ENCODE results near the gene CDK16. TPM values are rescaled to one million over a fixed set of nuclear protein-coding genes. Genes with fewer than 3 reads are reported as not detected.

The CDK16 gene
- total RNA-seq, 1 donor = 65.4 TPM

- no peak for DNase-seq (ENCODE audit: low read depth in 2 of 3, low spot score in 2 of 3)
These were observed 8.3 kb downstream of the CDK16 start for GRCh38 chrX:47226531-47227333.

GRCh38 chrX:47227334-47227583 is 8.8 kb downstream of the CDK16 start:
- no peak for DNase-seq (ENCODE audit: low read depth in 2 of 3, low spot score in 2 of 3)

GRCh38 chrX:47228550-47229270 is 10.2 kb downstream of the CDK16 start:
- no peak for DNase-seq (ENCODE audit: low read depth in 2 of 3, low spot score in 2 of 3)

GRCh38 chrX:47229427-47229826 is 10.9 kb downstream of the CDK16 start:
- no peak for DNase-seq (ENCODE audit: low read depth in 2 of 3, low spot score in 2 of 3)

- no peak for DNase-seq (ENCODE audit: low read depth in 2 of 3, low spot score in 2 of 3)
These were observed 11.8 kb downstream of the CDK16 start for GRCh38 chrX:47230136-47230868.

- no peak for DNase-seq (ENCODE audit: low read depth in 2 of 3, low spot score in 2 of 3)
These were observed 12.7 kb downstream of the CDK16 start for GRCh38 chrX:47231167-47231566.

- no peak for DNase-seq (ENCODE audit: low read depth in 2 of 3, low spot score in 2 of 3)
These were observed 13.8 kb downstream of the CDK16 start for GRCh38 chrX:47232197-47232802.

- DNase-seq (ENCODE audit: low read depth in 2 of 3, low spot score in 2 of 3) = peak; percentile 33 to 84 (median 65)
These were observed 14.4 kb downstream of the CDK16 start, which contains the start of gene USP11 for GRCh38 chrX:47232803-47233332. Gene USP11, plus strand, starts transcription at chrX:47233009. Its CDS starts 35 bp downstream, at chrX:47233044.

GRCh38 chrX:47233333-47234113 is 15.0 kb downstream of the CDK16 start:
- peak; percentile 89 to 97 (median 94) for DNase-seq (ENCODE audit: low read depth in 2 of 3, low spot score in 2 of 3)

- DNase-seq (ENCODE audit: low read depth in 2 of 3, low spot score in 2 of 3) = no peak
These were observed 16.1 kb downstream of the CDK16 start for GRCh38 chrX:47234583-47234982.

GRCh38 chrX:47235691-47236103 is 17.2 kb downstream of the CDK16 start:
- no peak for DNase-seq (ENCODE audit: low read depth in 2 of 3, low spot score in 2 of 3)

- no peak for DNase-seq (ENCODE audit: low read depth in 2 of 3, low spot score in 2 of 3)
These were observed 20.7 kb downstream of the CDK16 start for GRCh38 chrX:47239199-47239598.

- no peak for DNase-seq (ENCODE audit: low read depth in 2 of 3, low spot score in 2 of 3)
These were observed 21.5 kb downstream of the CDK16 start for GRCh38 chrX:47239898-47240545.

GRCh38 chrX:47240619-47241018 is 22.1 kb downstream of the CDK16 start:
- no peak for DNase-seq (ENCODE audit: low read depth in 2 of 3, low spot score in 2 of 3)

GRCh38 chrX:47241201-47242011 is 22.9 kb downstream of the CDK16 start:
- no peak for DNase-seq (ENCODE audit: low read depth in 2 of 3, low spot score in 2 of 3)

- no peak for DNase-seq (ENCODE audit: low read depth in 2 of 3, low spot score in 2 of 3)
These were observed 23.8 kb downstream of the CDK16 start for GRCh38 chrX:47242321-47242720.

GRCh38 chrX:47243351-47243750 is 24.9 kb downstream of the CDK16 start:
- no peak for DNase-seq (ENCODE audit: low read depth in 2 of 3, low spot score in 2 of 3)

GRCh38 chrX:47244676-47245075 is 26.2 kb downstream of the CDK16 start:
- no peak for DNase-seq (ENCODE audit: low read depth in 2 of 3, low spot score in 2 of 3)

- no peak for DNase-seq (ENCODE audit: low read depth in 2 of 3, low spot score in 2 of 3)
These were observed 26.7 kb downstream of the CDK16 start for GRCh38 chrX:47245156-47245555.

All from hematopoietic multipotent progenitor cell (in vitro differentiated cells).